NCI-H128 (cell line): ENCODE results near the gene TUBGCP2.

Experiments used
- DNase-seq: peaks from one replicate; lab custom pipeline; 2025; ENCODE audit not compliant: unreplicated experiment; lab: John Stamatoyannopoulos, UW

Gene TUBGCP2

GRCh38 chr10:133231946-133232574 lies 76.6 kb downstream of the TUBGCP2 start:
- no peak for DNase-seq

DNA sequence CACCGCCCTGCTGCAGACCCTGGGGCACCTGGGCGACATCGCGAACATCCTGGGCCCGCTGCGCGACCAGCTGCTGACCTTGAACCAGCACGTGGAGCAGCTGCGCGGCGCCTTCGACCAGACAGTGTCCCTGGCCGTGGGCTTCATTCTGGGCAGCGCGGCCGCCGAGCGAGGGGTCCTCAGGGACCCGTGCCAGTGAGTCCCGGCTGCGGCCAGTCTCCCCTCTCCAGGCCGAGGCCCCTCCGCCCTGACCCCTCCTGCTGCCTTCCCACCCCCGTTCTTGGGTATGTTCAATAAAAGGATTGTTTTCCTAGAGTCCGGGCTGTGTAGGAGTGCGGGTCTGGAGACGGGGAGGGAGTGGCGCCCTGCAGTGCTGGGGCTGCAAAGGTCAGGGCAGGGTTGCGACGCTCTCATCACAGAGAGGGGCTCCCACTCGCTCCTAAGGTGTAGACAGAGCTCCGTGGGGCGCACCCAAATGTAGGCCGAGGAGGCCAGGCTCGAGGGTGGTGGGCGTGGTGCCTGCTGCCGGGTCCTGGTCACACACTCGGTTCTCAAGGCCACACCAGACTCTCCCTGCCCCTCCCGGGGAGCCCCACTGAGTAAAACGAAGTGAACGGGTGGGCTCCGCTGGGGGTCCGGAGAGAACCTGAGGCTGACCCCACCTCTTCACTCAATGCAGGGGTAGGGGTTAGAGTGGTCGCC lies 77.3 kb downstream of the TUBGCP2 start:
- DNase-seq = no peak

DNA sequence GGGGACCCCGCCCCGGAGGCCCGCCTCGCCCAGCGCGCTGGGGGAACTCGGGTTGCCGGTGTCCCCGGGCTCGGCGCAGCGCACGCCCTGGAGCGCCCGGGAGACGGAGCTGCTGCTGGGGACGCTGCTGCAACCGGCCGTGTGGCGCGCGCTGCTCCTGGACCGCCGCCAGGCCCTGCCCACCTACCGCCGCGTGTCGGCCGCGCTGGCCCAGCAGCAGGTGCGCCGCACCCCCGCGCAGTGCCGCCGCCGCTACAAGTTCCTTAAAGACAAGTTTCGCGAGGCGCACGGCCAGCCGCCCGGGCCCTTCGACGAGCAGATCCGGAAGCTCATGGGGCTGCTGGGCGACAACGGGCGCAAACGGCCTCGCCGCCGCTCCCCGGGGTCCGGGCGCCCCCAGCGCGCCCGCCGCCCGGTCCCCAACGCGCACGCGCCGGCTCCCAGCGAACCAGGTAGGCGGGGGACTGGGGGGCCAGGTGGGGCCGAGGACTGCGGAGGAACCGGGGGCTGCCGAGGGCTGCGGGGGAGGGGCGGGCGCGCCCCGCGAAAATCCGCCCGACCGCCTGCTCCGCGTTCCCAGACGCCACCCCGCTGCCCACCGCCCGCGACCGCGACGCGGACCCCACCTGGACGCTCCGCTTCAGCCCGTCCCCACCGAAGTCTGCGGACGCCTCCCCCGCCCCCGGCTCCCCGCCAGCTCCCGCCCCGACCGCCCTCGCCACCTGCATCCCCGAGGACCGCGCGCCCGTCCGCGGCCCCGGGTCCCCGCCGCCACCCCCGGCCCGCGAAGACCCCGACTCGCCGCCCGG lies 78.1 kb downstream of the TUBGCP2 start:
- DNase-seq = no peak

- DNase-seq = no peak
Observed at GRCh38 chr10:133230044-133230361, 78.7 kb downstream of the TUBGCP2 start, which contains the start of gene UTF1. TSS of gene UTF1 (plus strand) at chr10:133230217. CDS start at chr10:133230289, 72 bp downstream.

GRCh38 chr10:133229265-133230043 lies 79.2 kb downstream of the TUBGCP2 start:
- DNase-seq = no peak
